GM10248 (cell line): ENCODE results near the gene FMR1.

ENCODE experiments used
- CTCF ChIA-PET: fragments of 300-600 bp; sonication (Branson Sonifier 250); formaldehyde crosslinking; extraction: SDS; loops from one replicate; lab custom pipeline; 2021; ENCODE audit warnings: antibody characterized with exemption; lab: Yijun Ruan, JAX
- POLR2A ChIA-PET: fragments of 350-650 bp; sonication (Branson Sonifier 250); formaldehyde crosslinking; extraction: SDS; loops from one replicate; lab custom pipeline; 2020; ENCODE audit warnings: antibody characterized with exemption; lab: Yijun Ruan, JAX
- DNase-seq: peaks from one replicate; pipeline ENCODE4 v3.0.0; 2012; ENCODE audit errors: extremely low spot score
- CTCF ChIP-seq: IDR thresholded peaks from 2 replicates; pipeline ENCODE4 v1.5.1; 2012; ENCODE audit warnings: mild to moderate bottlenecking, low read depth; ENCODE audit errors: extremely low read depth, missing control alignments, control extremely low read depth

FMR1 gene

DNA sequence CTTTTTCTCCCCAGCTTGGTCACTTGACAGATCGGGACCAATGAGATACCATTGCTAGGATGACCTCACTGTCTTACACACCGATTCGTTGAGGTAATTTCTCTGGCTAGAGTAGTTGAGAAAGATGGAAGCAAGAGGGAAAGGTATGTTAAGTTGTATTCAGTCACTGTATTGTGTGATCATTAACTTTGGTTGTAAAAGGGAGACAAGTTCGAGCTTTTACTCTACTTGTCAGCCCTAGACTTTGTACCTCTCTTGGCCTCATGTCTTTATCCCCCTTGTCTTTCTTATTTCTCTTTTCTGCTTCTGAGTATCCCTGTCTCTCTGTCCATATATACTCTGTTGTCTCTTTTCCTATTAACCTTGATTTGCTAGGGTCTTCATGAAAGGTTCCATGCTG, 15.5 kb downstream of the FMR1 start:
- POLR2A ChIA-PET, result no interaction called here
- no peak for DNase-seq
- CTCF ChIA-PET, result interaction anchor here (1.4 kb wide), 1 partner anchor 15 kb away, joined by 4 read pairs; no protein-coding TSS in a partner anchor
- no peak for TF ChIP-seq CTCF

GRCh38 chrX:147933815-147934214, 22.1 kb downstream of the FMR1 start:
- TF ChIP-seq CTCF, result no peak
- POLR2A ChIA-PET, result no interaction called here
- DNase-seq, result no peak
- CTCF ChIA-PET, result interaction anchor here (0.8 to 1.3 kb wide), 2 partner anchors 12 to 13 kb away, joined by 3 to 4 read pairs; no protein-coding TSS in a partner anchor

DNA sequence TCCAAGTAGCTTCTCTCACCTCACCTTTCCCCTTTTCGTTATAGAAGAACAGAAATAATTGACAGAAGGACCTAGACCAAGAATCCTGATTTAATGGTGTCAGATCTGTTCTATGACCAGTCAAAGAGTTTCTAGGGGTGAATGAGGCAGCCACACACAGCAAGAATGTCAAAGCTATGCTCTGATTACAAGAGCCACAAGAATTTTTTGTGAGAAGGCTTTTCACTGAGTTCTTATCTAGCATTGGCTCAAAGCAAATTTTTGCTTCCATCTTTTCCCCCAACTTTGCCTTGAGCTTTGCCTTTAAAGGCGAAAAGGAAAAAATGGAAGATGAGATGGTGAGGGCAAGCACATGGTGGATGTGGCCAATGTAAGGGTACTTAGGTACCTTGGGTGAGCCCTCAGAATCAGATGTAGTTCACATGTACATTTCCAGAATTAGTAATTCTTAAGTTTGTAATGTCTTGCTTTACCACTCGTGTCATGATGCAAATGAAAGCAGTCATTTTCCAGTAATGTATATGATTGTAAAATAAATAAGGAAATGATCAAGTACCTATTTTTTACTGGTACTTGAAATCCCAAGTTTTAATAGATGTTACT, 23.5 kb downstream of the FMR1 start:
- no peak for TF ChIP-seq CTCF
- CTCF ChIA-PET, result no interaction called here
- DNase-seq, result no peak
- POLR2A ChIA-PET, result no interaction called here

DNA sequence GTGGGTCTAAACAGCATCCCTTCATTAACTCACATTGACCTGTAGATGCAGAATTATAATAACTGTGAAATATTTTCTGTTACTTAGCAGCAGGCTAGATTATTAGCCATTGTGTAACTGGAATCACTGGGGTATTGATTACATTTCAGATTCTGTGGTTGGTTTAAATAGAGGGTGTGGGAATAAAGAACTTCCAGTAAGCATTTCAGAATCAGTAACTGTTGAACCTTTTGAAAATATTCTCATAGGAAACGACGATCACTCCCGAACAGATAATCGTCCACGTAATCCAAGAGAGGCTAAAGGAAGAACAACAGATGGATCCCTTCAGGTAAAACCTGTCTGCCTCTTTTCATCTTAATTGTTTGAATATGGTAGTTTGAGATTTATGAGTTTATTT, 33.6 kb downstream of the FMR1 start:
- no peak for DNase-seq
- POLR2A ChIA-PET, result no interaction called here
- CTCF ChIA-PET, result no interaction called here
- no peak for TF ChIP-seq CTCF

DNA sequence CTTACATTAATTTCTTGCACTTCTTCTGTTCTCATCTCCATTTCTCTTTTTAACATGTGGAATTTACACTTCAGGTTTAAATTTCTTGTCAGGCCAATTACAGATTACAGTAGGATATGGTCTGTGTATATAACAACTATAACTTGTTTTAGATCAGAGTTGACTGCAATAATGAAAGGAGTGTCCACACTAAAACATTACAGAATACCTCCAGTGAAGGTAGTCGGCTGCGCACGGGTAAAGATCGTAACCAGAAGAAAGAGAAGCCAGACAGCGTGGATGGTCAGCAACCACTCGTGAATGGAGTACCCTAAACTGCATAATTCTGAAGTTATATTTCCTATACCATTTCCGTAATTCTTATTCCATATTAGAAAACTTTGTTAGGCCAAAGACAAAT, 36.8 kb downstream of the FMR1 start:
- POLR2A ChIA-PET, result no interaction called here
- no peak for TF ChIP-seq CTCF
- no peak for DNase-seq
- CTCF ChIA-PET, result no interaction called here

DNA sequence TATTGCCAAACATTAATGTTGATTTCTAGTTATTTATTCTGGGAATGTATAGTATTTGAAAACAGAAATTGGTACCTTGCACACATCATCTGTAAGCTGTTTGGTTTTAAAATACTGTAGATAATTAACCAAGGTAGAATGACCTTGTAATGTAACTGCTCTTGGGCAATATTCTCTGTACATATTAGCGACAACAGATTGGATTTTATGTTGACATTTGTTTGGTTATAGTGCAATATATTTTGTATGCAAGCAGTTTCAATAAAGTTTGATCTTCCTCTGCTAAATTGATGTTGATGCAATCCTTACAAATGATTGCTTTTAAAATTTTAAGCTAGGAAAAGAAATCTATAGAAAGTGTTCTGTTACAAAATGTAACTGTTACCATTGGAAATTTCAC, 38.6 kb downstream of the FMR1 start:
- ChIA-PET POLR2A (no interaction called here), CTCF (no interaction called here)
- TF ChIP-seq CTCF, result no peak
- no peak for DNase-seq
